ENCODE results near the gene ARHGEF5.
A peak's percentile ranks its signal among the peaks of the same experiment; 100 is the strongest.

Gene ARHGEF5

DNA sequence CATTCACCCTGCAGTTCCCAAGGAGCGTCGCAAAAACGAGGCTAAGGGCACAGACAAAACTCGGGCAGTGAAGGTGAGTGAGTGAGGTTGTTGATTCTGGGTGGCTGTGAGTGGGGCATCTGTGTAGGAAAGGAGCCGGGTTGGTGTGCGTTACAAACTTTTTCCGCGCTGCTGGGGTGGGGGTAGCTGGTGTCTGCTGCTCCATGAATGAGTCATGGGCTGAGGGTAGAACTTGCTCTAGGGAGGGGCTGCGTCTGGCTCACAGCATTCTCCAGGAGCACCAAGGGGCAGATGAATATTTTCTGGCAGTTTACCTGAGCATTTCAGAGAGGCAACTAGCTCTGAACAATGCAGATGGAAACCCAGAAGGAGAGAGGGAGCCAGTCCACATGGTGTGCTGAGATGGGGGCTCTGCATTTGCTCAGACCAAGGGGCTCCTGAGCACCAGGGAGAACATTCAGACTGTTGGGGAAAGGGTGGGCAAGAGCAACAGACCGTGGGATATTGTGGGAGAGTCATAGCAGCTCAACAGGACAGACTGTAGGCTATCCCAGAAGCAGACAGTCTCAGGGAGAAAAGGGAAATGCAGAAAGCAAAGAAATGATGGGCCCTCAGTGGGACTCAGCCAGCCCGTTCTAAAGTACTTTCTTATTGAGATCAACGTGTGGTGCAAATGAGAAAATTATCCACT, 29.5 kb downstream of the ARHGEF5 start:
- H3K27me3 ChIP-seq (ENCODE audit: control insufficient read depth, insufficient read depth, low read length): no peaks in the 10 kb centered on the region
- no peak overlapping the region for H3K4me3 ChIP-seq (ENCODE audit: low read depth, low read length)
- H3K36me3 ChIP-seq (ENCODE audit: control insufficient read depth, insufficient read depth, low read length): peaks cover 17% of the 10 kb centered on the region
- H3K27ac ChIP-seq (ENCODE audit: low read depth, low read length): peak overlapping the region; percentile 57
- H3K9ac ChIP-seq (ENCODE audit: low read depth, low read length): 0 out of 2 replicates have a peak overlapping the region, but pooled peaks have one; percentile 0
- no peaks in the 10 kb centered on the region for H3K9me3 ChIP-seq (ENCODE audit: control insufficient read depth, insufficient read depth, low read length)
- peaks cover 21% of the 10 kb centered on the region for H3K4me1 ChIP-seq (ENCODE audit: control insufficient read depth, insufficient read depth, low read length)

DNA sequence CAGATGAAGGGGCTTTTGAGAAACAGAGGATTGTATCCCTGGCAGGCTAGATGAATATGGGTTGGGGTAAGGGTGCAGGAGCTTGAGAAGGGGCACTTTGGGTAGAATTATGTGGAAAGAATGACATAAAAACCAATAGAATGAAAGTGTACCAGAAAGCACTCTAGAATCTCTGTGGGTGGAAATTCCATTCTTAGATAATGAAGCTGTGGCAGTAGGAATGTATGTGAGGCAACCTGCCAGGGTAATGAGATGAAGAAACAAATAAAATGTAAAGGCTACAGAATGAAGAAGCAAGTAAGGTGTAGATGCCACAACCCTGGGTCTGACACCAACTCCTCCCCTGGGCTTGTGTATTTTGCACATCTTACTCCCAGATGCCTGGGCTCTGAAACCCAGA, 31.5 kb downstream of the ARHGEF5 start:
- no peak overlapping the region for H3K4me3 ChIP-seq (ENCODE audit: low read depth, low read length)
- no peak overlapping the region for H3K9ac ChIP-seq (ENCODE audit: low read depth, low read length)
- no peak overlapping the region for H3K27ac ChIP-seq (ENCODE audit: low read depth, low read length)
- no peaks in the 10 kb centered on the region for H3K36me3 ChIP-seq (ENCODE audit: control insufficient read depth, insufficient read depth, low read length)
- H3K27me3 ChIP-seq (ENCODE audit: control insufficient read depth, insufficient read depth, low read length): no peaks in the 10 kb centered on the region
- no peaks in the 10 kb centered on the region for H3K9me3 ChIP-seq (ENCODE audit: control insufficient read depth, insufficient read depth, low read length)
- peaks cover 25% of the 10 kb centered on the region for H3K4me1 ChIP-seq (ENCODE audit: control insufficient read depth, insufficient read depth, low read length)

DNA sequence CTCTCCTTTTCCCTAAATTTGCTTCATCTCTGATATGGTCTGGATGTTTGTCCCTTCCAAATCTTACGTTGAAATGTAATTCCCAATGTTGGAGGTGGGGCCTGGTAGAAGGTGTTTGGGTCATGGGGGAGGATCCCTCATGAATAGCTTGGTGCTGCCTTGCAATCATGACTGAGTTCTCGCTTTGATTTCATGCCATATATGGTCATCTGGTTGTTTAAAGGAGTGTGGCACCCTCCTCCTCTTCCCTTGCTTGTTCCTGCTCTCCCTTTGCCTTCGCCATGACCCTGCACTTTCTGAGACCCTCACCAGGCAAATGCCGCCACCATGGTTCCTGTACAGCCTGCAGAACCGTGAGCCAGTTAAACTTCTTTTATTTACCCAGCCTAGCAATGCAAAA, 33.7 kb downstream of the ARHGEF5 start:
- H3K9me3 ChIP-seq (ENCODE audit: control insufficient read depth, insufficient read depth, low read length): no peaks in the 10 kb centered on the region
- H3K9ac ChIP-seq (ENCODE audit: low read depth, low read length): no peak overlapping the region
- peak overlapping the region; percentile 57 for H3K27ac ChIP-seq (ENCODE audit: low read depth, low read length)
- H3K36me3 ChIP-seq (ENCODE audit: control insufficient read depth, insufficient read depth, low read length): no peaks in the 10 kb centered on the region
- no peak overlapping the region for H3K4me3 ChIP-seq (ENCODE audit: low read depth, low read length)
- H3K27me3 ChIP-seq (ENCODE audit: control insufficient read depth, insufficient read depth, low read length): no peaks in the 10 kb centered on the region
- H3K4me1 ChIP-seq (ENCODE audit: control insufficient read depth, insufficient read depth, low read length): peaks cover 25% of the 10 kb centered on the region

DNA sequence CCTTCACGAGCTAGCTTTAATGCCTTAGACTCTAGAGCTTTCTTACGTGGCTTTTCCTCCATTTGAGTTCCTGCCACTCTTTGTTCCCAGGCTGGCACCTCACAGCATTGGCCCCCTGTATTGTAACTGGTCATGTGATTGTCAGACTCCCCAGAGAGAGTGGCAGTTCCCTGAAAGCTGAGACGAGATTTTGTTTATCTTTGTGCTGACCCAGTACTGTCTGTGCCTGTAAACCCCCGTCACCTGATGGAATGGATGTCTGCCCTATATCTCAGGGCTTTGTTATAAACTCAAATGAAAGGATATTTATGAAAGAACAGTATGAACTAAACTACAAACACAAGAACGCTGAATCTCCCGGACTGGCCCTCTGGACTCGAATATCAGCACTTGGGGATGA, 35.3 kb downstream of the ARHGEF5 start:
- Histone ChIP-seq H3K27me3 (ENCODE audit: control insufficient read depth, insufficient read depth, low read length) (no peaks in the 10 kb centered on the region), H3K9ac (ENCODE audit: low read depth, low read length) (no peak overlapping the region; the same call in 1 of the 2 replicates), H3K36me3 (ENCODE audit: control insufficient read depth, insufficient read depth, low read length) (no peaks in the 10 kb centered on the region), H3K27ac (ENCODE audit: low read depth, low read length) (no peak overlapping the region), H3K9me3 (ENCODE audit: control insufficient read depth, insufficient read depth, low read length) (no peaks in the 10 kb centered on the region), H3K4me1 (ENCODE audit: control insufficient read depth, insufficient read depth, low read length) (peaks cover 13% of the 10 kb centered on the region), H3K4me3 (ENCODE audit: low read depth, low read length) (no peak overlapping the region)

DNA sequence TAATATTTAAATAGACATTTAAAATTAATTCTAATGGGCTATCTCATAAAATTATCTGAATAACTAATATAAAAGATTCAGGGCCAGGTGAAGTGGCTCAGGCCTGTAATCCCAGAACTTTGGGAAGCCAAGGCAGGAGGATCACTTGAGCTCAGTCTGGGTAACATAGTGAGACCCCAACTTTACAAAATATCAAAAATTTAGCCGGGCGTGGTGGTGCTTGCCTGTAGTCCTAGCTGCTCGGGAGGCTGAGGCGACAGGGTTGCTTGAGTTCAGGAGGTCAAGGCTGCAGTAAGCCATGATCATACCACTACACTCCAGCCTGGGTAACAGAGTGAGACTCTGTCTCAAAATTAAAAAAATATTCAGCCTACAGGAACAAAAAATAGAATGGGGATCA, 35.8 kb downstream of the ARHGEF5 start:
- H3K4me3 ChIP-seq (ENCODE audit: low read depth, low read length): no peak overlapping the region
- no peak overlapping the region for H3K9ac ChIP-seq (ENCODE audit: low read depth, low read length)
- H3K27me3 ChIP-seq (ENCODE audit: control insufficient read depth, insufficient read depth, low read length): no peaks in the 10 kb centered on the region
- no peaks in the 10 kb centered on the region for H3K9me3 ChIP-seq (ENCODE audit: control insufficient read depth, insufficient read depth, low read length)
- no peak overlapping the region for H3K27ac ChIP-seq (ENCODE audit: low read depth, low read length)
- H3K4me1 ChIP-seq (ENCODE audit: control insufficient read depth, insufficient read depth, low read length): peaks cover 13% of the 10 kb centered on the region
- H3K36me3 ChIP-seq (ENCODE audit: control insufficient read depth, insufficient read depth, low read length): no peaks in the 10 kb centered on the region

DNA sequence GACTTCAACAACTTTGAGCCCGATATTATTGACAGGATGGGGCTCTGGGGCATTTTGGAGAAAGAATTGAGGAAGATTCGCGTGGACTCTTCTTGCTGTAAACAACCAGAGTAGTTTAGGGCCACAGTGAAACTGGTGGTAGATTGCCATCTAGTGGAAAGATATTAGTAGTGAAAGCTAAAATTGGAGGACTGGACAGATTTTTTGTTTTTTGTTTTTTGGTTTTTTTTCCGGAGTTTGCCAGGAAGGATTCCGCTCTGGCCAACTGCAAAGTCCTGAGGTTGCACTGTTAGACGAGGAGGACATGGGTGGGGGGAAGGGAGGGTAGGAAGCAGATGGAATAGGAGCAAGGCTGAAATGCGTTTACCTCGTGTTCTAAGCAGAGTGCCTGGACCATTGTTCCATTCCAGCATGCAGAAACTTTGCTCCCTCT, 36.6 kb downstream of the ARHGEF5 start:
- H3K36me3 ChIP-seq (ENCODE audit: control insufficient read depth, insufficient read depth, low read length): no peaks in the 10 kb centered on the region
- no peaks in the 10 kb centered on the region for H3K27me3 ChIP-seq (ENCODE audit: control insufficient read depth, insufficient read depth, low read length)
- H3K9me3 ChIP-seq (ENCODE audit: control insufficient read depth, insufficient read depth, low read length): no peaks in the 10 kb centered on the region
- no peak overlapping the region for H3K9ac ChIP-seq (ENCODE audit: low read depth, low read length)
- no peak overlapping the region for H3K4me3 ChIP-seq (ENCODE audit: low read depth, low read length)
- H3K4me1 ChIP-seq (ENCODE audit: control insufficient read depth, insufficient read depth, low read length): peaks cover 13% of the 10 kb centered on the region
- H3K27ac ChIP-seq (ENCODE audit: low read depth, low read length): no peak overlapping the region

DNA sequence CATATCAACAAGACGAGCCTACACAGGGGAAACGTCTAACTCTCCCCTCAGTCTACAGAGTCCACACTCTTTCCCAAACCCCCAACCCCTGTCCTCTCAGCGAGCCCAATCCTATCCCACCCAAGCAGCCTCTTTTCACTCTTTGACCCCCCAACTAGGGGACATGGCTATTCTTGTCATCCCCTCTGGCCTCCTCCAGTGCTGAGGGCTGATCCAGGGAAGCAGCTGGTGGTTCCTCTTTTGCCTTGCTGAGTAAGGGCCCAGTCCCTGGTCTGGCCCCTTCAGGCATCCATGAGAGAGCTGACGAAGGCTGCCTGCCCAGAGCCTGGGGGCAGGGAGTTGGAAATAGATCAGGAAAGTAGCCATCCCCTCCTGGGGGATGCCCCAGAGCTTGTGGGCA, 41.9 kb downstream of the ARHGEF5 start:
- no peak overlapping the region for H3K9ac ChIP-seq (ENCODE audit: low read depth, low read length)
- H3K27me3 ChIP-seq (ENCODE audit: control insufficient read depth, insufficient read depth, low read length): no peaks in the 10 kb centered on the region
- no peak overlapping the region for H3K27ac ChIP-seq (ENCODE audit: low read depth, low read length)
- no peaks in the 10 kb centered on the region for H3K36me3 ChIP-seq (ENCODE audit: control insufficient read depth, insufficient read depth, low read length)
- H3K4me1 ChIP-seq (ENCODE audit: control insufficient read depth, insufficient read depth, low read length): no peaks in the 10 kb centered on the region
- no peaks in the 10 kb centered on the region for H3K9me3 ChIP-seq (ENCODE audit: control insufficient read depth, insufficient read depth, low read length)
- no peak overlapping the region for H3K4me3 ChIP-seq (ENCODE audit: low read depth, low read length)

DNA sequence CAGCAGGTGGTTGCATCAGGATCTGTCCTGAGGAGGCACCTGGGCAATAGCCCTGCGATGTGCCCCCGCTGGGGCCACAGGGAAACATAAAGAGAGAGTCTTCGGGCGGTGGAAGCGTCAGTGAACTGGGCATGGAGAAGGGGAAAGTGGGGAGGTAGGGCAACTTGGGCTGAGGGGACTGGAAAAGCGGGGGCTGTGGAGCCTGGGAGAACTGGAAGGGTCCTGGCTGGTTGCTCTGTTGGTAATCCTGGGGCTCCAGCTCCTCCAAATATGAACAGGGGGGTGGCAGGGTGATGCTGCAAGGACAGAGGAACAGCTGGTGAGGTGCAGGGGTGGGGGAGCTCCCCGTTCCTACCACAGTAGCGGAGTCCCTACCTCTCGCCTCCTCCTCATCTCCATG, 43.1 kb downstream of the ARHGEF5 start:
- H3K4me3 ChIP-seq (ENCODE audit: low read depth, low read length): no peak overlapping the region

DNA sequence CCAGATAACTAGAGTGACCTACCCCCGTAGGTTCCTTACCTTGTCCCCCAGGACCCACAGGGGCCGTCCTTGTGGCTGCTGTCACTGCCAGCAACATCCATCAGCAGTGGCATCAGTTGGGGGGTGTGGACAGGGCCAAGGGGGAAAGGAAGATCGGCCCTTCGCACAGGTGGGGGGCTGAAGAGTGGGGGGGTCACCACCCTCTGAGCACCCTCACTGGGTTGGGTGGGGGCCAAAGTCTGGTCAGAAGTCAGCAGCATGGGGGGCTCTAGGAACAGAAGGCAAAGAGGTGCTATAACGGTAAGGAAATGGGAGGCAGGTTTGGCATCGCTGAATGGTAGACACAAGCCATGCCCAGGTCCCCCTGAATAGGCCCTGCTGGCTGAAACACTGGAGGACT, 43.7 kb downstream of the ARHGEF5 start:
- Histone ChIP-seq H3K9ac (ENCODE audit: low read depth, low read length) (no peak overlapping the region), H3K27me3 (ENCODE audit: control insufficient read depth, insufficient read depth, low read length) (no peaks in the 10 kb centered on the region), H3K4me3 (ENCODE audit: low read depth, low read length) (no peak overlapping the region), H3K36me3 (ENCODE audit: control insufficient read depth, insufficient read depth, low read length) (no peaks in the 10 kb centered on the region), H3K9me3 (ENCODE audit: control insufficient read depth, insufficient read depth, low read length) (no peaks in the 10 kb centered on the region), H3K27ac (ENCODE audit: low read depth, low read length) (no peak overlapping the region), H3K4me1 (ENCODE audit: control insufficient read depth, insufficient read depth, low read length) (no peaks in the 10 kb centered on the region)

More for the DNA sequence above, 43.1 kb downstream of the ARHGEF5 start:
- Histone ChIP-seq H3K4me1 (ENCODE audit: control insufficient read depth, insufficient read depth, low read length) (no peaks in the 10 kb centered on the region), H3K27me3 (ENCODE audit: control insufficient read depth, insufficient read depth, low read length) (no peaks in the 10 kb centered on the region), H3K36me3 (ENCODE audit: control insufficient read depth, insufficient read depth, low read length) (no peaks in the 10 kb centered on the region), H3K27ac (ENCODE audit: low read depth, low read length) (no peak overlapping the region), H3K9me3 (ENCODE audit: control insufficient read depth, insufficient read depth, low read length) (no peaks in the 10 kb centered on the region), H3K9ac (ENCODE audit: low read depth, low read length) (no peak overlapping the region)

DNA sequence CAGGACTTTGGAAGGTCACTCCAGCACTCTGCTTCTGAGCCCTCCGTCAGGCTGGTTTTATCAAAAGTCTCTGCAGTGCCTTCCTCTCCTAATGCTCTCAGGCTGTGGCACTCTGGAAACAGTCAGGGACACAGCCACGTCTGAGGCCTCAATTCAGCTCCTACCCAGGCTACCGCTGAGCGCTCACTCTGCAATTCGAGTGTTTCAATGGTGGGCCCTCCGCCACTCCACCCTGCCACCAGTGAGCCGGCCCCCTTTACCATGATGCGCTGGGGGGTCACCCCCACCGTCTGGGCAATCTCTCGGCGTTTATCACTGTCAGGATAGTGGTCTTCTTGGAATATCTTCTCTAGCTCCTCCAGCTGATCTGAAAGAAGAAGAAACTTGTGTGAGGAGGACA, 44.7 kb downstream of the ARHGEF5 start:
- Histone ChIP-seq H3K36me3 (ENCODE audit: control insufficient read depth, insufficient read depth, low read length) (no peaks in the 10 kb centered on the region), H3K27me3 (ENCODE audit: control insufficient read depth, insufficient read depth, low read length) (no peaks in the 10 kb centered on the region), H3K9ac (ENCODE audit: low read depth, low read length) (no peak overlapping the region), H3K4me3 (ENCODE audit: low read depth, low read length) (no peak overlapping the region), H3K9me3 (ENCODE audit: control insufficient read depth, insufficient read depth, low read length) (no peaks in the 10 kb centered on the region), H3K27ac (ENCODE audit: low read depth, low read length) (no peak overlapping the region), H3K4me1 (ENCODE audit: control insufficient read depth, insufficient read depth, low read length) (no peaks in the 10 kb centered on the region)

DNA sequence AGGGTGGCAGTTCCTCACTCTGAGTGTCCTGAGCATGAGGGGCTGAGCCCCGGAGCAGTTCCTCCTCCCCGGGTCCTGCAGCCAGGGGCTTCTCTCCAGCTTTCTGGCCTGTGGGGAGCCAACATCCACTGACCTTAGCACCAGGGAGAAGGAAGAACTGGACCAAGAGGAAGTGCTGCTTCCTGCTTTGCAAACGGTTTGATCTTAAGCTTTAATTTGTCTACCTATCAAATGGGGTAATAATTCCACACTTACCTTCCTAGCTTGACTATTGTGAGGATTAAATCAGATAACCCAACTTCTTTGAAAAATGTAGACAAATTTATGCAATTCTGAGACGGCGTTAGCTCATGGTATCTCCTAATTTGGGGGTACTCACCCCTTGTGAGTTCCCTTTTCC, 46.3 kb downstream of the ARHGEF5 start:
- no peaks in the 10 kb centered on the region for H3K4me1 ChIP-seq (ENCODE audit: control insufficient read depth, insufficient read depth, low read length)
- no peaks in the 10 kb centered on the region for H3K9me3 ChIP-seq (ENCODE audit: control insufficient read depth, insufficient read depth, low read length)
- no peaks in the 10 kb centered on the region for H3K27me3 ChIP-seq (ENCODE audit: control insufficient read depth, insufficient read depth, low read length)
- H3K27ac ChIP-seq (ENCODE audit: low read depth, low read length): no peak overlapping the region
- no peak overlapping the region for H3K4me3 ChIP-seq (ENCODE audit: low read depth, low read length)
- no peaks in the 10 kb centered on the region for H3K36me3 ChIP-seq (ENCODE audit: control insufficient read depth, insufficient read depth, low read length)
- no peak overlapping the region for H3K9ac ChIP-seq (ENCODE audit: low read depth, low read length)
